Endothelial cell (in vitro differentiated cells): ENCODE data around the gene PRKAG2. TPM values are rescaled to one million over a fixed set of nuclear protein-coding genes. Genes with fewer than 3 reads are reported as not detected.

Experiments used
- DNase-seq: peaks from one replicate; pipeline ENCODE4 v3.0.0; 2021; ENCODE audit warnings: low spot score
- H3K27ac Mint-ChIP-seq: one replicate; pipeline ENCODE4 v1.8.0; 2021; ENCODE audit warnings: mixed read lengths, inconsistent platforms; ENCODE audit not compliant: unreplicated experiment
- H3K27me3 Mint-ChIP-seq: one replicate; pipeline ENCODE4 v1.8.0; 2021; ENCODE audit warnings: mild to moderate bottlenecking, moderate library complexity, mixed read lengths, inconsistent platforms; ENCODE audit not compliant: unreplicated experiment
- H3K36me3 Mint-ChIP-seq: one replicate; pipeline ENCODE4 v1.8.0; 2021; ENCODE audit warnings: mild to moderate bottlenecking, low read depth, mixed read lengths, inconsistent platforms; ENCODE audit not compliant: unreplicated experiment
- H3K4me1 Mint-ChIP-seq: one replicate; pipeline ENCODE4 v1.8.0; 2021; ENCODE audit warnings: mild to moderate bottlenecking, mixed read lengths, inconsistent platforms; ENCODE audit not compliant: unreplicated experiment
- H3K4me3 Mint-ChIP-seq: one replicate; pipeline ENCODE4 v1.8.0; 2021; ENCODE audit warnings: mild to moderate bottlenecking, mixed read lengths, inconsistent platforms; ENCODE audit not compliant: unreplicated experiment
- H3K9me3 Mint-ChIP-seq: one replicate; pipeline ENCODE4 v1.8.0; 2021; ENCODE audit warnings: mixed read lengths, inconsistent platforms; ENCODE audit not compliant: unreplicated experiment
- CTCF ChIP-seq: fragments of 200-600 bp; sonication (generic); IDR thresholded peaks from one replicate; pipeline ENCODE4 v1.5.0; 2021; ENCODE audit warnings: antibody characterized with exemption; ENCODE audit not compliant: unreplicated experiment
- total RNA-seq: library from RNA; stranded (reverse); fragmentation: NEBNext Ultra II Directional; extraction: Animal tissue kit (Norgen Biotek cat#: 25700); gene quantifications from one replicate; pipeline ENCODE4 v1.2.1, GENCODE V29; 2021; ENCODE audit not compliant: unreplicated experiment

Gene PRKAG2
- total RNA-seq, 1 donor from 2014 or later: 16.0 TPM

- H3K4me3 Mint-ChIP-seq: no peak overlapping the region
- no peaks in the 10 kb centered on the region for H3K9me3 Mint-ChIP-seq
- TF ChIP-seq CTCF: no peak
- no peaks in the 10 kb centered on the region for H3K4me1 Mint-ChIP-seq
- H3K36me3 Mint-ChIP-seq: peaks cover 4% of the 10 kb centered on the region
- no peak overlapping the region for H3K27ac Mint-ChIP-seq
- H3K27me3 Mint-ChIP-seq: peaks cover 2% of the 10 kb centered on the region
- no peak for DNase-seq
Observed at GRCh38 chr7:151717918-151718317, 159.0 kb downstream of the PRKAG2 start.

GRCh38 chr7:151717415-151717814 is 159.5 kb downstream of the PRKAG2 start:
- Mint-ChIP-seq H3K36me3 (peaks cover 4% of the 10 kb centered on the region), H3K4me1 (no peaks in the 10 kb centered on the region), H3K27ac (no peak overlapping the region), H3K4me3 (no peak overlapping the region), H3K9me3 (no peaks in the 10 kb centered on the region), H3K27me3 (peaks cover 2% of the 10 kb centered on the region)
- DNase-seq: no peak
- TF ChIP-seq CTCF: no peak

- no peak for TF ChIP-seq CTCF
- H3K27ac Mint-ChIP-seq: no peak overlapping the region
- no peaks in the 10 kb centered on the region for H3K4me1 Mint-ChIP-seq
- no peaks in the 10 kb centered on the region for H3K9me3 Mint-ChIP-seq
- no peak for DNase-seq
- H3K36me3 Mint-ChIP-seq: peaks cover 4% of the 10 kb centered on the region
- no peak overlapping the region for H3K4me3 Mint-ChIP-seq
- H3K27me3 Mint-ChIP-seq: peaks cover 2% of the 10 kb centered on the region
Observed at GRCh38 chr7:151716323-151716722, 160.6 kb downstream of the PRKAG2 start.

GRCh38 chr7:151715666-151716315 is 161.1 kb downstream of the PRKAG2 start:
- H3K4me1 Mint-ChIP-seq: no peaks in the 10 kb centered on the region
- peak overlapping the region; percentile 16 for H3K27ac Mint-ChIP-seq
- no peak for DNase-seq
- H3K9me3 Mint-ChIP-seq: no peaks in the 10 kb centered on the region
- peaks cover 4% of the 10 kb centered on the region for H3K36me3 Mint-ChIP-seq
- TF ChIP-seq CTCF: no peak
- no peak overlapping the region for H3K4me3 Mint-ChIP-seq
- H3K27me3 Mint-ChIP-seq: peaks cover 2% of the 10 kb centered on the region

- no peak for DNase-seq
- Mint-ChIP-seq H3K27me3 (peaks cover 12% of the 10 kb centered on the region), H3K4me3 (no peak overlapping the region), H3K36me3 (peaks cover 4% of the 10 kb centered on the region), H3K9me3 (no peaks in the 10 kb centered on the region), H3K27ac (no peak overlapping the region), H3K4me1 (no peaks in the 10 kb centered on the region)
- no peak for TF ChIP-seq CTCF
Observed at GRCh38 chr7:151714201-151714600, 162.7 kb downstream of the PRKAG2 start.
